ENCODE results near the gene RAB6B.

The RAB6B gene

GRCh38 chr3:133939463-133939835 lies 43.8 kb upstream of the RAB6B start:
- DNase-seq (ENCODE audit: extremely low read depth, low read depth) = no peak
- TF ChIP-seq, protein P1, sequence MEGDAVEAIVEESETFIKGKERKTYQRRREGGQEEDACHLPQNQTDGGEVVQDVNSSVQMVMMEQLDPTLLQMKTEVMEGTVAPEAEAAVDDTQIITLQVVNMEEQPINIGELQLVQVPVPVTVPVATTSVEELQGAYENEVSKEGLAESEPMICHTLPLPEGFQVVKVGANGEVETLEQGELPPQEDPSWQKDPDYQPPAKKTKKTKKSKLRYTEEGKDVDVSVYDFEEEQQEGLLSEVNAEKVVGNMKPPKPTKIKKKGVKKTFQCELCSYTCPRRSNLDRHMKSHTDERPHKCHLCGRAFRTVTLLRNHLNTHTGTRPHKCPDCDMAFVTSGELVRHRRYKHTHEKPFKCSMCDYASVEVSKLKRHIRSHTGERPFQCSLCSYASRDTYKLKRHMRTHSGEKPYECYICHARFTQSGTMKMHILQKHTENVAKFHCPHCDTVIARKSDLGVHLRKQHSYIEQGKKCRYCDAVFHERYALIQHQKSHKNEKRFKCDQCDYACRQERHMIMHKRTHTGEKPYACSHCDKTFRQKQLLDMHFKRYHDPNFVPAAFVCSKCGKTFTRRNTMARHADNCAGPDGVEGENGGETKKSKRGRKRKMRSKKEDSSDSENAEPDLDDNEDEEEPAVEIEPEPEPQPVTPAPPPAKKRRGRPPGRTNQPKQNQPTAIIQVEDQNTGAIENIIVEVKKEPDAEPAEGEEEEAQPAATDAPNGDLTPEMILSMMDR (IDR thresholded peaks at IDR 0.05; ENCODE audit: low read depth, low read length) = no peak

DNA sequence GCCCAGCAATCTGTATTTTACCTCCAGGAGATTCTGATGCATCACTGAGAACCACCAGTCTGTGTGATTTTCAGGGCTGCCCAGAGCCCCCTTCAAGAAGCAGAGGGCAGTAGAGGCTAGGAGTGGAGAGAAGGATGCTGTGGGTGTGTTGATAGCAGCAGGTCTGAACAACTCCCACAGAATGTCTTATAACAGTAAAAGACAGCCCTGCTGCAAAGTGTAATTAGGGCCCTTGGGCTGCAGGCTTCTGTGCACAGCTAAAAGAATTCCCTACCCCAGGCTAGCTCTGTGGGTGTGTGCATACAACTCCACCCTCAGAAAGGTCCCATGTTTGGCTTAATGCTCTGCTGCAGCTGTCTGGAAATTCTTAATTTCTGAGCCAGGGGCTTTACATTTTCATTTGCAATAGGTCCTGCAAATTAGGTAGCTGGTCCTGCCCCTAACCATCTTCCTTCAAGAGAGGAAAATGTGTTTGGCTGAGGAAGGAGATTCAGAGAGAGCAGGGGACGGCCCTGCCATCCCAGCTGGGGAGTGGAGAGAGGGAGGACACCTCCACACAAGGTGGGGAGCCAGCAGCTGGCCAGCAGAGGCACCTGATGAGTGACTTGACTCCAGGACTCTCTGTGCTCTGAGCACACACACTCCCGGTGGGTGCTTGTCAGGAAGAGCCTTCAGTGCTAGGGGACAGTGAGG lies 43.2 kb upstream of the RAB6B start:
- no peak for DNase-seq (ENCODE audit: extremely low read depth, low read depth)
- TF ChIP-seq, protein P1 (IDR thresholded peaks at IDR 0.05; ENCODE audit: low read depth, low read length) = no peak

DNA sequence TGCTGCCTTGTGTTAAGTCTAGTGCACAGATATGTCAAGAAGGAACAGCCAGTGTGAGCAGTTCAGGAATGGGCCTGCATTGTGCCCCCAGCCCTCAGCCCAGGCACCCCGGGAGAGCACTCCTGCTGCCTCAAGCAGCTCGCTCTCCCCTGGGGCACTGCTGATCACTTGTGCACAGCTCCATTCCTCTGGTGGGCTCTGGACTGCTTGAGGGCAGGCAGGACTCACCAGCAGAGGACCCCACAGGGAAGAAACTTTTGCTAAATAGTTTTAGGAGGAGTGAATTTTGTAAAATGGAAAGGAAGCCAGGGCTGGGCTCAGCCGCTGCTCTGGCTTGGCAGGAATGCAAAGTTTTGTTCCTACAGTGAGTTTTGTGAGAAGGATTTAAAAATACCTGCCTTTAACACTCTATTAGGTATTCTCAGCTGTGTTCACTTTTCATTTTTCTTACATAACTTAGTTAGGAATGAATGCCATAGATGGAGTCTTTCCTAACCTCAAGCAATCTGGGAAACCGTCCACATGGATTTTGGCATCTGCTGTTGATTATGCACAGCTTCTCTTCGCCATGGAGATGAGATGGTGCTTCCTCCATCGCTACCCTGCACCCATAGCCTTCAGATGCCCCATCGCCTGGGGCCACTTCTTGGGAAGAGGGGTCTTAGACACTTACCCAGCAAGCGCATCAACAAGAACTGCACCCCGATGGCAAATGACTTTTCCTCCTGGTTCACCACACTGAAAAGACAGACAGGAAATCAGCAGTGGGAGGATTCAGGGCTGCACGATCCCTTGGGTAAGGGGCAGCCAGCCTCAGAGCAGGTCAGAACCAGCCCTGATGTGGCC lies 42.3 kb upstream of the RAB6B start:
- TF ChIP-seq, protein P1 (IDR thresholded peaks at IDR 0.05; ENCODE audit: low read depth, low read length) = peak; percentile 23
- DNase-seq (ENCODE audit: extremely low read depth, low read depth) = peak; percentile 73

DNA sequence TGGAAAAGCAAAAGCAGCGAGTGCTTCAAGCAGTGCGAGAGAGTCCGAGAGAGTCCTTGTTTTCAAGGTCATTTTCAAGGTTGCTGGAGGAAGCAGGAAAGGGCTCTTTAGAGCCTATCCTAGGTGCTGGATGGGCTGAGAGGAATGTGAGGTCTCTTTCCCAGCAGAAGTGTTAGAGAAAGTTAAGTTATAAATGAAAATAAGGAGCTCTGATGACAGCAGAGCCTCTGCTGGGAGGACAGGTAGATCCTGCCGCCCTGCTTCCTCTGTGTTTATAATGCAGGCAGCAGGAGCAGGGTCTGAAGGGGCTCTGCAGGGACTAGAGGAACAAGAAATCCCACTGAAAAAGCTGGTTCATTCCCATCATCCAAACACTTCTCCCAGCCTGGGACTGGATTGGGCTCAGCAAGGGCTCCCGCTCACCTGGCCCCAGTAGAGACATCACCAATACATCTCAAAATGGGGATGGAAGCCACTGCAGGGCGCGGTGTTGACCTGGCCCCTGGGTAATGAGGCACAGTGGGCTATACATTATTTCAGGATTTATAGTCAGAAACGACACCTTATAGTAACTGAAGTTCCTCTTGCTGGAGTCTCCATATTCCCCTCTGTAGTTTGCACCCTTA lies 41.5 kb upstream of the RAB6B start:
- TF ChIP-seq, protein P1 (IDR thresholded peaks at IDR 0.05; ENCODE audit: low read depth, low read length) = no peak
- no peak for DNase-seq (ENCODE audit: extremely low read depth, low read depth)

- TF ChIP-seq, protein P1 (IDR thresholded peaks at IDR 0.05; ENCODE audit: low read depth, low read length) = no peak
- DNase-seq (ENCODE audit: extremely low read depth, low read depth) = no peak
Measured at GRCh38 chr3:133935843-133936769, 40.4 kb upstream of the RAB6B start.

DNA sequence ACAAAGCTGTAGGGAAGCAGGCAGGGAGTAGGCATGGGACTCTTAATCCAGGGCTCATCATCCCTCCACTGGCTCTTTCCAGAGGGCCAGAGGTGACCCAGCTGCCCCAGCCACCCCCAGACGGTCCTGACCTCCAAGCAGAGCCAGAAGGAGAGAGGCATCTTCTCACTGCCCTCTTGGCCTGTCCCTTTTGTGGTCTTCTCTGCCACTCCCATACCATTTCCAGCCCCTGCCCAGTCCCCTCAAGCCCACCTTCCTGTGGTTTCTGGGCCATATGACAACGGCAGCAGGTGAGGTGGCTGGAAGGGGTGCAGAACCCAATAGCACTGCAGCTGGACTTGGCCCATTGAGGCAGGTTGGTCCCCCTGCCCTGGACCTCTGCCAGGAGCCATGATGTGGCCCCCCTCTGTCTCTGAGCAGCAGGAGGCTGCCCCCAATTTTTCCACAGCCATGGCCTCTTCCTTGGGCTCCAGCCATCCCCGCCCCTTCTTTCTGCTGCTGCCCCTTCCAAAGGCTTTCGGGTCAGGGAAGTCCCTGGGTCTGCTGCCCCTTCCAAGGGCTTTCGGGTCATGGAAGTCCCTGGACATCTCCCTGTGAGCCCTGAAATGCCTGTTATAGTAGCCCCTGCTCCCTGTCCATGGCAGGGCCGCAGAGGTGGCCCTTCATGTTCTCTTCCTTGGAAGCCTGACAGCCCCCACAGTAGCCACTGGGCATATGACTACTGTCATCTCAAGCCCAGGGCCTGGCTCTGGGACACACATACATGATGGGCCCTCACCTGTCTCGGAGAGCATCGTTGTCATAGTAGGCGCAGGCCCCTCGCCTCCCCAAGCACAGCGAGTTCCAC lies 39.5 kb upstream of the RAB6B start:
- TF ChIP-seq, protein P1 (IDR thresholded peaks at IDR 0.05; ENCODE audit: low read depth, low read length) = no peak
- DNase-seq (ENCODE audit: extremely low read depth, low read depth) = no peak
